Stimulated activated CD4-positive, alpha-beta T cell treated with anti-CD3 and anti-CD28 coated beads, TNF-alpha, amount 100 ng/mL, for 48 hours (primary cell): ENCODE results near the gene H2BW1.
"Not testable (repeated sequence)": the region's sequence is repeated elsewhere in the genome, so short reads cannot be mapped to it uniquely, and the experiment has no call there.

Source experiments
- DNase-seq, 3 donors: peaks; one replicate each; pipeline ENCODE4 v3.0.0-alpha.2; 2020; ENCODE audit warnings: low read depth in 3 of 3

The H2BW1 gene, protein sequence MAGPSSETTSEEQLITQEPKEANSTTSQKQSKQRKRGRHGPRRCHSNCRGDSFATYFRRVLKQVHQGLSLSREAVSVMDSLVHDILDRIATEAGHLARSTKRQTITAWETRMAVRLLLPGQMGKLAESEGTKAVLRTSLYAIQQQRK

DNA sequence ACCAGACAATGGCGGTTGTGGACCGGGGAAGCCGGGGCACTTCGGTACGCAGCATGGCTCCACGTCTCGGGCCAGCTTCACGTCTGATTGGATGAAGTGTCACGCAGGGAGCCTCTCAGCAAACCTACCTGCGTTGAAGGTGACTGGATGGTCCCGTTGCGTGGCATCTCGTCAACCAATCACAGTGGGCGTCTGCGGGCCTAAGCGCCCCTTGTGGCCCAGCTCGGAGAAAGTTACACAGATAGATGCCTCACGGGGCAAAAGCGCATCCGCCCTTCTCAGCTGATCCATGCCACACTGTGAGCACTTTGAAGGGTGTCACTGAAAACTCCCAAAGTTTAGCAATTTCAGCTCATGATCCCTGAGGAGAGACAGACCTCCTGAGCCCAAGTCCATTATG, at the start of gene H2BW1:
TSS of gene H2BW1 (minus strand) at position 103 of the 400 bp plus-strand sequence. CDS start 132 bp downstream, outside the sequence.
- no peak for DNase-seq

DNA sequence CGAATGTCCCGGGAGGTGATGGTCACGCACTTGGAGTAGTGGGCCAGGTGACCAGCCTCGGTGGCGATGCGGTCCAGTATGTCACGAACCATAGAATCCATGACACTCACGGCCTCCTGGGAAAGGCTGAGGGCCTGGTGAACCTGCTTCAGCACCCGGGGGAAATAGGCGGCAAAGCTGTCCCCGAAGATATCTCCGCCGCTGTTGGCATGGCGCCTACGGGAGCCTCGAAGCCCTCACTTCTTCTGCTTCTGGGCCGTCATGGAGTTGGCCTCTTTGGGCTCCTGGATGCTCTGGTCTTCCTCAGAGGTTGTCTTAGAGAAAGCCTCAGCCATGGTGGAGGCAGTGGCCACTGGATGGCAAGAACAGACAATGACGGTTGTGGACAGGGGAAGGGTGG, 49.1 kb upstream of the H2BW1 start:
- DNase-seq: not testable (repeated sequence)

DNA sequence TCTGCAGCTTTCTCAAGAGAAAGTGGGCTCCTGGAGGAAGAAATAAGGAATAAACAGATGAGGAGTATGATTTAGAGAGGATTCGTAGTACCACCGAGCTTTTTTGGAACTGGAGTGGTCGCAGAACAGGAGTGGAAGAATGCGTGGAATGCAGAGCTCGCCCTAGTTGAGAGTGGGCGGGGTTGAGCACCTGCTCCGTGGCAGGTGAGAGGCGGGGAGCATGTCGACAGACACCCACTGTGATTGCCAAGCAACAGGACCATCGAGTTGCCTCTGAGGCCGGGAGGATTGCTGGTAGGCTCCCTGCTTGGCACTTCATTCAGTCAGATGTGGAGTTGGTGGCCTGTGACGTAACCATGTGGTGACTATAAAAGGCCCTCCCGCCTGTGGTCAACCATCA, 41.4 kb upstream of the H2BW1 start:
- DNase-seq: not testable (repeated sequence)

DNA sequence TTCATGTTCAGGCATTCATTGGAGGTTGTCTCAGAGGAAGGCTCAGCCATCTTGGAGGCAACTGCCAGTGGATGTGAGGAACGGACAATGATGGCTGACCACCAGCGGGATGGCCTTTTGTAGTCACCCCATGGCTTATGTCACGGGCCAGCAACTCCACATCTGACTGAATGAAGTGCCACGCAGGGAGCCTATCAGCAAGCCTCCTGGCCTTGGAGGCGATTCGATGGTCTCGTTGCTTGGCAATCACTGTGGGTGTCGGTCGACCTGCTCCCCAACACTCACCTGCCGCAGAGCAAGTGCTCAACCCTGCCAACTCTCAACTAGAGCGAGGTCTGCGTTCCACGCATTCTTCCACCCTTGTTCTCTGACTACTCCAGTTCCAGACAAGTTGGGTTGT, 33.7 kb upstream of the H2BW1 start:
- no peak for DNase-seq

DNA sequence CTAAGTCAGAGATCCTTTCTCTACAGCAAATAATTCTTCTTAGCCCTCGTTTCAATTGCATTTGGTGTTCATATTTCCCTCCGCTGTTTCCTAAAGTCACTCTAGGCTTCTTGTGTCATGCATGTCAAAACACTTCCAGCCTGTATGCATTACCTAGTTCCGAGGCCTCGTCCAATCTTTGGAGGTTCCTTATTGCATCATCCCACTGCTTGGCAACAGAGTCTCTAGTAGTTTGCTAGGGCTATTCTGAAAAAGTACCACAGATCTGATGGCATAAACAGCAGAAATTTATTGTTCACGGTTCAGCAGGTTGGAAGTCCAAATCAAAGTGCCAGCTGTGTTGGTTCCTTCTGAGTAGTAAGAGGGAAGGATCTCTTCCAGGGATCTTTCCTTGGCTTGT, 32.1 kb upstream of the H2BW1 start:
- no peak for DNase-seq

DNA sequence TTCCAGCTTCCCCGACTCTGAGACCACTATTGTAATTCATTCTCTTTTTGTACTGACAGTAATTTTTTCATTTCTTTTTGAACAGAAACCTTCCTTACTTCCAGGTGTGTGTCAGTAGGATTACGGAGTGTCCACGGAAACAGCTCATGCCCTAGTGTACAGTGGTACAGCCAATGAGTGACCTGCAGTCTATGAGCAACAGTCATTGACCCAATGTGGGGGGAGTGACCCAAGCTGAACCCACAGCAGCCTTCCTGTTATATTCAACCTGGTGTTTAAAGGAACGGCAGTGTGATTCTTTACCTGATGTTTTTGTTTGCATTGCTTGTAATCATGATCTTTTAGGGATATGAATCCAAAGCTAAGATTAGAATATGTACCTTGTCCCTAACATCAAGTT, 27.5 kb upstream of the H2BW1 start:
- DNase-seq: no peak

DNA sequence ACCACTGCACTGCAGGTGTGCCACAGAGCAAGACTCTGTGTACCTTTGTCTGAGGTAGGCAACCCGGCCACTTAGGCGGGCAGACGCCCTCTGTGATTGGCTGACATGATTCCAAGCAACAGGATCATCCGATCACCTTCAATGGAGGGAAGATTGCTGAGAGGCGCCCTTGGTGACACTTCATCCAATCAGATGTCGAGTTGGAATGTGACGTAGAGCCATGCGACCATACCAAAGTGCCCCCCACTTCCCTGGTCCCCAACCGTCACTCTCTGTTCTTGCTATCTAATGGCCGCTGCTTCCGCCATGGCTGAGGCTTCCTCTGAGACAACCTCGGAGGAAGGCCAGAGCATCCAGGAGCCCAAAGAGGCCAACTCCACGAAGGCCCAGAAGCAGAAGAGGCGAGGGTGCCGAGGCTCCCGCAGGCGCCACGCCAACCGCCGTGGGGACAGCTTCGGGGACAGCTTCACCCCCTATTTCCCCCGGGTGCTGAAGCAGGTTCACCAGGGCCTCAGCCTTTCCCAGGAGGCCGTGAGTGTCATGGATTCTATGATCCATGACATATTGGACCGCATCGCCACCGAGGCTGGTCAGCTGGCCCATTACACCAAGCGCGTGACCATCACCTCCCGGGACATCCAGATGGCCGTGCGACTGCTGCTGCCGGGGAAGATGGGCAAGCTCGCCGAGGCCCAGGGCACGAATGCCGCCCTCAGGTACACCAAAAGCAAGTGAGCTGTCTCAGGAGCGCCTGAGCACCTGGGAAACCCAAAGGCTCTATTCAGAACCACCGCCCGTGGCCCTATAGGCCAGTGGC, 26.4 kb upstream of the H2BW1 start, which contains the start of gene H2BW2:
TSS of gene H2BW2 (plus strand) at position 268 of the 817 bp plus-strand sequence. CDS start at position 307, 39 bp downstream.
- no peak for DNase-seq

DNA sequence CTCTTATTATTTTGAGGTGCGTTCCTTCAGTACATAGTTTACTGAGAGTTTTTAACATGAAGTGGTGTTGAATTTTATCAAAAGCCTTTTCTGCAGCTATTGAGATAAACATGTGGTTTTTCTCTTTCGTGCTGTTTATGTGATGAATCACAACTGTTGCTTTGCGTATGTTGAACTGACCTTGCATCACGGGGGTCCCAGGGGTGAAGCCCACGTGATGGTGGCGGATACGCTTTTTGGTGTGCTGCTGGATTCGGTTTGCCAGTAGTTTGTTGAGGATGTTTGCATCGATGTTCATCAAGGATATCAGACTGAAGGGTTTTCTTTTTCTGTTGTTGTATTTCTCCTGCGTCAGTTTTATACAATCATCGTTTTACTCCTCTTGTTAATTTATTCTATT, 4.6 kb upstream of the H2BW1 start:
- DNase-seq: no peak

DNA sequence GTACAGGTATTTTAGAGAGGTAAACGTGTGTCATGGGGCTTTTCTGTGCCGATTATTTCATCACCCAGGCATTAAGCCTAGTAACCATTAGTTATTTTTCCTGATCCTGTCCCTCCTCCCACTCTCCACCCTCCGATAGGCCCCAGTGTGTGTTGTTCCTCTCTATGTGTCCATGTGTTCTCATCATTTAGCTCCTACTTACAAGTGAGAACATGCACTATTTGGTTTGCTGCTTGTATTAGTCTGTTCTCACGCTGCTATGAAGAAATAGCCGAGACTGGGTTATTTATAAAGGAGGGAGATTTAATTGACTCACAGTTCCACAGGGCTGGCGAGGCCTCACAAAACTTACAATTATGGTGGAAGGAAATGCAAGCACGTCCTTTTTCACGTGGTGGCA, 2.1 kb upstream of the H2BW1 start:
- DNase-seq: not testable (repeated sequence)

DNA sequence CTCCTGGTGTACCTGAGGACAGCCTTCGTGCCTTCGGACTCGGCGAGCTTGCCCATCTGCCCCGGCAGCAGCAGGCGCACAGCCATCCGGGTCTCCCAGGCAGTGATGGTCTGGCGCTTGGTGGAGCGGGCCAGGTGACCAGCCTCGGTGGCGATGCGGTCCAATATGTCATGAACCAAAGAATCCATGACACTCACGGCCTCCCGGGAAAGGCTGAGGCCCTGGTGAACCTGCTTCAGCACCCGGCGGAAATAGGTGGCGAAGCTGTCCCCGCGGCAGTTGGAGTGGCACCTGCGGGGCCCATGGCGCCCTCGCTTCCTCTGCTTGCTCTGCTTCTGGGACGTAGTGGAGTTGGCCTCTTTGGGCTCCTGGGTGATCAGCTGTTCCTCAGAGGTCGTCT, 350 bp downstream of the H2BW1 start:
- no peak for DNase-seq

DNA sequence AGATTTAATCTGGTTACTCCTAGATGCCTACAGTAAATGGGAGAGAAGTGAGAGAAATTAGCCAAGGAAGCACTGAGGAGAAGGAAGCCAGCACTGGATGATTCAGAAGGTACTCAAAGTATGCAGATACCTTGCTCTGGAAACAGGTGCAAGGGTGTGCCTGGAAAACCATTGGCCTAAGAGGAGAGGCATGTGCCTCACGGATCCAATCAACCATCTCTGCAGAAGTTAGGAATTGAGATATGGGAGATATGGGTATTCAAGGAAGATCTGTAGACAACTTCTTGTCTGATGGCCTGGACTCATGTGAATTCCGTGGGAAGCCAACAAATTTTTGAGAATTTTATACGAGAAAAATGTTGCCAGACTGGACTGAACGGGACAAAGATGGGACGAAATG, 4.7 kb downstream of the H2BW1 start:
- DNase-seq: no peak

DNA sequence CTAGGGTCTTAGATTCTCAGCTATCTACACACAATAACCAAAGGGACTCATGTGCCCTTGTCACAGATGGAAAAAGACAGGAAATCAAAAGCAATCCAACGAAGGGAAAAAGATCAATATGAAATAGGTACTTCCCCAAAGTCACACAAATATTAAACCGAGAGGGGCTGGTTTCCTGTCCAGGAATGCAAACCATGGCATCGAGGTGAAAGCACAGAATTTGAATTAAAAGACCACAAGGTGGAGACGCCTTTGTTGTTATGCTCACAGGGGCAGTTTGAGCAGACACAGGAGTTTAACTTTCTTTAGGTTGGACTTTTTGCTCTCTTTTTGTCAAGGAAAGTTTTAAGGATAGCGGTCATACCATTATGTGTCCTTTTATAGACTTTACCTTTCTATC, 14.3 kb downstream of the H2BW1 start:
- no peak for DNase-seq

DNA sequence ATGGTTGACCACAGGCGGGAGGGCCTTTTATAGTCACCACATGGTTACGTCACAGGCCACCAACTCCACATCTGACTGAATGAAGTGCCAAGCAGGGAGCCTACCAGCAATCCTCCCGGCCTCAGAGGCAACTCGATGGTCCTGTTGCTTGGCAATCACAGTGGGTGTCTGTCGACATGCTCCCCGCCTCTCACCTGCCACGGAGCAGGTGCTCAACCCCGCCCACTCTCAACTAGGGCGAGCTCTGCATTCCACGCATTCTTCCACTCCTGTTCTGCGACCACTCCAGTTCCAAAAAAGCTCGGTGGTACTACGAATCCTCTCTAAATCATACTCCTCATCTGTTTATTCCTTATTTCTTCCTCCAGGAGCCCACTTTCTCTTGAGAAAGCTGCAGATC, 30.0 kb downstream of the H2BW1 start:
- DNase-seq: not testable (repeated sequence)

DNA sequence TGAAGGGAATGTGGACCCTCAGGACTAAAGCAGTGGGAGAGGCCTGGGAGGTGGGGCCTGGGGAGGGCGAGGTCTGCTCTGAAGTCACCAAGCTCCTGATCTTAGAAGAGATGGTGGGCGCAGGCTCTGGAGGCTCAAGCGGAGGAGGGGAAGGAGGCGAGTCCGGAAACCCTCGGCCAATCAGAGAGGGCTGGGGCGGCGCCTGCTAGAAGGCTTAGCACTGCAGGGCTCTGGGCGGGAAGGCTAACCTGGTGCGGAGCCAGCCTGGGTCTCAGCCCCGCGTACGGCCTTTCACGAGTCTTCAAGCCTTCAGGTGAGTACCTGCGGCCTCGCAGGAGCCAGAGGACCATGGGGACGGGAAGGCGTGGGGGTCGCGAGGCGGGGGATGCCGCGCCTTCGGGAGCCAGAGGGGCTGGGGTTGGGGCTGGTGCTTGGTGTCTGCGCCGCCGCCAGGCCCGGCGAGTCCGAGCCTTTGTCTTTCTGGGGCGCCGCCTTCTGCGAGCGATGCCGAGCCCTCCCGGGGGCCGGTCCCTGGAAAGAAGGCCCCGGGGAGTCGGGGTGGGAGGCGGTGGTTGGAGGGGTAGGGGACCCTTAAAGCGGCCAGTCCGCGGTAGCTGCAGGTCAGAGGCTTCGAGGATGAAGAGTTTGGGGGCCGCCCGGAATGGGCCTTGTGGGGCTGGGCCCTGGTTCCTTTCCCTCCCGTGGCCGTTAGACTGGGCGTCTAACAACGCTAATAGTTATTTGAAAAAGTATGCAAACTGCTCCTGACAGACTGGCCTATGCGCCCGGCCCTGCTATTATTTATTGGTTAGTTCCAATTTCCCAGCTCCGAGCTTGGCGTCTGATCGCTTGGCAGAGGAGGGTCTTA, 50.9 kb downstream of the H2BW1 start, which contains the start of gene TMSB15B:
TSS of gene TMSB15B (plus strand) at position 217 of the 868 bp plus-strand sequence.
- not testable (repeated sequence) for DNase-seq
